Stimulated activated CD8-positive, alpha-beta memory T cell treated with anti-CD3 and anti-CD28 coated beads, Interleukin-15, amount 100 ng/mL, for 48 hours (primary cell): Measurements from ENCODE around the gene EXOC3L1.

Source experiments
- DNase-seq, 2 donors: peaks; one replicate each; pipeline ENCODE4 v3.0.0-alpha.2; 2020; ENCODE audit warnings: low read depth in 2 of 2

Gene EXOC3L1

GRCh38 chr16:67149276-67150046 is 40.5 kb downstream of the EXOC3L1 start:
- DNase-seq = no peak

GRCh38 chr16:67148656-67149275 is 41.2 kb downstream of the EXOC3L1 start:
- DNase-seq = no peak

- DNase-seq = no peak
Measured at GRCh38 chr16:67148221-67148620, 41.7 kb downstream of the EXOC3L1 start.

- no peak for DNase-seq
Measured at GRCh38 chr16:67147437-67148140, 42.3 kb downstream of the EXOC3L1 start.

- no peak for DNase-seq
Measured at GRCh38 chr16:67146523-67147357, 43.2 kb downstream of the EXOC3L1 start.

GRCh38 chr16:67145746-67146145 is 44.2 kb downstream of the EXOC3L1 start:
- no peak for DNase-seq

GRCh38 chr16:67144943-67145342 is 45.0 kb downstream of the EXOC3L1 start:
- DNase-seq = no peak

- DNase-seq = no peak
Measured at GRCh38 chr16:67142342-67142741, 47.6 kb downstream of the EXOC3L1 start.

GRCh38 chr16:67141391-67141790 is 48.5 kb downstream of the EXOC3L1 start:
- no peak for DNase-seq

GRCh38 chr16:67137605-67138004 is 52.3 kb downstream of the EXOC3L1 start:
- DNase-seq = no peak
